Ovary (tissue), 9 donors: ENCODE data around the gene NKX1-2. TPM values are rescaled to one million over a fixed set of nuclear protein-coding genes. Genes with fewer than 3 reads are reported as not detected.

Experiments
- DNase-seq, 5 donors: peaks; one replicate each; pipeline ENCODE4 v3.0.0-alpha.2; 2019 to 2020
- H3K27ac ChIP-seq, 2 donors: fragments of 200-600 bp; one replicate each; pipeline versions ENCODE4 v1.5.1 to v1.8.0; 2019 to 2022
- H3K27me3 ChIP-seq: fragments of 200-600 bp; one replicate; pipeline ENCODE4 v1.8.0; 2022
- H3K36me3 ChIP-seq: fragments of 200-600 bp; sonication (generic); one replicate; pipeline ENCODE4 v1.5.1; 2019
- H3K4me1 ChIP-seq: one replicate; pipeline ENCODE4 v1.8.1; 2013; ENCODE audit warnings: mild to moderate bottlenecking, moderate library complexity; ENCODE audit not compliant: insufficient read depth
- H3K4me3 ChIP-seq: fragments of 200-600 bp; sonication (generic); one replicate; pipeline ENCODE4 v1.5.1; 2017
- H3K9me3 ChIP-seq, 2 donors: fragments of 200-600 bp in 1 of 2; sonication (generic) in 1 of 2; one replicate each; pipeline versions ENCODE4 v1.5.1 to v1.8.1; 2013 to 2019; ENCODE audit warnings: mild to moderate bottlenecking in 1 of 2, moderate library complexity in 1 of 2
- CTCF ChIP-seq, 3 donors: fragments of 450-650 bp in 2 of 3; fragments of 200-600 bp in 1 of 3; IDR thresholded peaks; one replicate each; pipeline versions ENCODE4 v1.5.1 to v1.8.0; 2016 to 2022; ENCODE audit warnings: antibody characterized with exemption in 3 of 3, mild to moderate bottlenecking in 1 of 3
- EP300 ChIP-seq: sonication (generic); formaldehyde crosslinking; IDR thresholded peaks from one replicate; pipeline ENCODE4 v1.6.1; 2017; ENCODE audit warnings: antibody characterized with exemption
- POLR2A ChIP-seq: fragments of 450-650 bp; IDR thresholded peaks from one replicate; pipeline ENCODE4 v1.6.1; 2017; ENCODE audit warnings: antibody characterized with exemption, mild to moderate bottlenecking, moderate library complexity
- WGBS, 3 donors: extraction: QIAGEN DNeasy Blood & Tissue Kit in 1 of 3; methylation state at CpG; one replicate each; pipeline versions ENCODE4 v1.1.5 to v1.1.7; 2013 to 2017; 5-methylcytosine and 5-hydroxymethylcytosine counted together
- intact Hi-C, 4 donors: fragments of 100-400 bp; cut with DNase I; formaldehyde crosslinking; loops; one replicate each; pipeline versions ENCODE4 v1.11.0 to v1.15.1; 2022 to 2023
- polyA plus RNA-seq, 2 donors: library from polyadenylated mRNA; stranded (reverse); fragments of 200-250 nt in 1 of 2; fragments of 350-450 nt in 1 of 2; fragmentation: Illumina TruSeq in 1 of 2; extraction: RNeasy Lipid Tissue Mini Kit (QIAGEN cat#74804) in 1 of 2; gene quantifications; one replicate each; pipeline ENCODE4 v1.2.3, GENCODE V29; 2013 to 2014
- total RNA-seq, 7 donors: library from RNA; depleted of rRNA in 2 of 7; stranded (reverse); fragments of >200 nt in 2 of 7; fragmentation: NEBNext Ultra II Directional in 3 of 7; extraction: Animal tissue kit (Norgen Biotek cat#: 25700) in 3 of 7; gene quantifications; one replicate each; pipeline versions ENCODE4 v1.1.0 to v1.2.4, GENCODE V29; 2016 to 2023
- donor health status: DM: no; HTN: no; CAD: no; lungs with moderate emphysema.
- donor health status: DM: no; HTN: no; CAD: no.
- donor health status: Bipolar disorder and iron deficiency.
- donor health status: DM: yes; HTN: yes; CAD: no.
- donor health status: DM: no; HTN: no; CAD: no.
- donor health status: DM: yes; HTN: yes; CAD: no.

Gene NKX1-2
- total and polyA plus RNA-seq, 9 donors, result 0.05 TPM; not detected in 8

- no peaks in the 10 kb centered on the region for H3K4me1 ChIP-seq
- no peak overlapping the region for H3K4me3 ChIP-seq
- TF ChIP-seq POLR2A, result no peak
- no peak for TF ChIP-seq CTCF (IDR thresholded peaks at IDR 0.05)
- TF ChIP-seq EP300, result no peak
- H3K27ac ChIP-seq, result no peak overlapping the region
- 81 to 84% (median 82%) methylated on average over 17 of the region's 17 CpGs for WGBS, 3 donors
- no peaks in the 10 kb centered on the region for H3K27me3 ChIP-seq
- no peaks in the 10 kb centered on the region for H3K36me3 ChIP-seq
- no peak for DNase-seq
- intact Hi-C loops, result no loop called here
- H3K9me3 ChIP-seq, result no peaks in the 10 kb centered on the region
These were observed 15.4 kb upstream of the NKX1-2 start for GRCh38 chr10:124465003-124465776.

GRCh38 chr10:124464028-124464965, 14.5 kb upstream of the NKX1-2 start:
- Histone ChIP-seq H3K9me3 (no peaks in the 10 kb centered on the region), H3K4me3 (no peak overlapping the region), H3K27ac (no peak overlapping the region), H3K4me1 (no peaks in the 10 kb centered on the region), H3K36me3 (no peaks in the 10 kb centered on the region), H3K27me3 (no peaks in the 10 kb centered on the region)
- 78 to 94% (median 84%) methylated on average over 7 to 9 of the region's 9 CpGs for WGBS, 3 donors
- no peak for TF ChIP-seq EP300
- TF ChIP-seq CTCF (IDR thresholded peaks at IDR 0.05), result no peak
- intact Hi-C loops, result no loop called here
- no peak for DNase-seq

- H3K4me1 ChIP-seq, result no peaks in the 10 kb centered on the region
- H3K36me3 ChIP-seq, result no peaks in the 10 kb centered on the region
- intact Hi-C loops, result no loop called here
- no peak for TF ChIP-seq POLR2A
- no peak for TF ChIP-seq EP300
- no peak for TF ChIP-seq CTCF (IDR thresholded peaks at IDR 0.05)
- H3K9me3 ChIP-seq, result no peaks in the 10 kb centered on the region
- no peaks in the 10 kb centered on the region for H3K27me3 ChIP-seq
- DNase-seq, result no peak
- WGBS, 3 donors, result 68 to 76% (median 74%) methylated on average over 8 of the region's 8 CpGs
- peak overlapping the region in 1 of 2 donors; percentile 82 for H3K27ac ChIP-seq
- peak overlapping the region; percentile 77 for H3K4me3 ChIP-seq
These were observed 12.5 kb upstream of the NKX1-2 start for GRCh38 chr10:124462348-124462695.

- intact Hi-C loops, result no loop called here
- H3K4me3 ChIP-seq, result peak within 1 kb of the TSS; percentile 77
- no peaks in the 10 kb centered on the region for H3K4me1 ChIP-seq
- no peaks in the 10 kb centered on the region for H3K9me3 ChIP-seq
- no peaks in the 10 kb centered on the region for H3K27me3 ChIP-seq
- H3K27ac ChIP-seq, result peak within 1 kb of the TSS in 1 of 2 donors; percentile 82
- TF ChIP-seq CTCF (IDR thresholded peaks at IDR 0.05) (peak; percentile 36 to 68 (median 62)), POLR2A (no peak)
- peak; percentile 69 to 88 (median 82) for DNase-seq
- 1 to 3% (median 1%) methylated on average over 38 to 81 of the region's 81 CpGs for WGBS, 3 donors
- H3K36me3 ChIP-seq, result no peaks in the 10 kb centered on the region
These were observed 12.0 kb upstream of the NKX1-2 start, which contains the start of gene LHPP for GRCh38 chr10:124461642-124462347. Gene LHPP (plus strand): TSS chr10:124461823. CDS start chr10:124461863, 40 bp downstream.
